ENCODE results near the gene C21orf91. TPM values are rescaled to one million over a fixed set of nuclear protein-coding genes. Genes with fewer than 3 reads are reported as not detected.
A peak's percentile ranks its signal among the peaks of the same experiment; 100 is the strongest.

The C21orf91 gene
- total RNA-seq, result 10 to 100 TPM; 25.6 to 25.8 TPM

- Mint-ChIP-seq H3K27ac (peak within 1 kb of the TSS; percentile 98), H3K4me3 (peak within 1 kb of the TSS; percentile 96), H3K27me3 (ENCODE audit: low read depth) (no peaks in the 10 kb centered on the region), H3K36me3 (ENCODE audit: low read depth) (peaks cover 21% of the 10 kb centered on the region), H3K4me1 (ENCODE audit: low read depth) (peaks cover 39% of the 10 kb centered on the region), H3K9me3 (no peaks in the 10 kb centered on the region)
- peak; percentile 92 for DNase-seq
- CTCF ChIA-PET, result interaction anchor here (1.0 to 1.7 kb wide), 3 partner anchors 9 to 37 kb away, joined by 3 read pairs; no protein-coding TSS in a partner anchor
- intact Hi-C loops (cut with micrococcal nuclease), result loop anchor here (1.0 to 2.0 kb wide), 9 partner anchors 25 to 306 kb away; partner anchors contain the start of genes BTG3 and CXADR
These were observed at the start of gene C21orf91 for GRCh38 chr21:17819114-17819876. C21orf91 (minus strand) TSS chr21:17819356; CDS start chr21:17818318, 1,038 bp downstream.

GRCh38 chr21:17866590-17866989, 47.4 kb upstream of the C21orf91 start:
- no peak for DNase-seq
- Mint-ChIP-seq H3K27me3 (ENCODE audit: low read depth) (no peaks in the 10 kb centered on the region), H3K4me1 (ENCODE audit: low read depth) (no peaks in the 10 kb centered on the region), H3K27ac (no peak overlapping the region), H3K36me3 (ENCODE audit: low read depth) (no peaks in the 10 kb centered on the region), H3K4me3 (no peak overlapping the region), H3K9me3 (peaks cover 5% of the 10 kb centered on the region)
- intact Hi-C loops (cut with micrococcal nuclease), result no loop called here
- CTCF ChIA-PET, result interaction anchor here (1.4 kb wide), 1 partner anchor 17 kb away, joined by 5 read pairs; no protein-coding TSS in a partner anchor

DNA sequence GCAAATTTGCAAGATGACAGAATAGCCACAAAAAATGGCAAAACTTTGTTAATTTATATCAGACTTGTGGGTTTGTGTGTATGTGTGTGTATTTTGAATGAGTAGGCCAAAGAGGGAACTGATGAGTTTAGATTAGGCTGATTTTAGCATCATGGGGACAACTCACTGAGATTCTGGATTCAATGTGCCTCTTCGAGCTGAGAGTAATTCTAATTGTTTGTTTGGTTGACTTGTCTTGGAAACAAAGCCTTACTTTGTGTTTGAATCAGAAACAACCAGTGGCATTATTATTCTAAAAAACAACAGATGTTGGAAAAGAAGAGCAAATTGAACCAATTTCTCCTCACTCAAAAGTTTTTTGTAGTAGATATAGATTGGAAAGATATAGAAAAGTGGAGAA, 40.5 kb upstream of the C21orf91 start:
- intact Hi-C loops (cut with micrococcal nuclease), result no loop called here
- H3K27me3 Mint-ChIP-seq (ENCODE audit: low read depth), result no peaks in the 10 kb centered on the region
- H3K9me3 Mint-ChIP-seq, result peaks cover 2% of the 10 kb centered on the region
- H3K4me1 Mint-ChIP-seq (ENCODE audit: low read depth), result no peaks in the 10 kb centered on the region
- no peak for DNase-seq
- H3K4me3 Mint-ChIP-seq, result no peak overlapping the region
- H3K27ac Mint-ChIP-seq, result no peak overlapping the region
- CTCF ChIA-PET, result no interaction called here
- no peaks in the 10 kb centered on the region for H3K36me3 Mint-ChIP-seq (ENCODE audit: low read depth)

- H3K4me1 Mint-ChIP-seq (ENCODE audit: low read depth), result no peaks in the 10 kb centered on the region
- DNase-seq, result no peak
- no peak overlapping the region for H3K27ac Mint-ChIP-seq
- peaks cover 2% of the 10 kb centered on the region for H3K9me3 Mint-ChIP-seq
- H3K36me3 Mint-ChIP-seq (ENCODE audit: low read depth), result no peaks in the 10 kb centered on the region
- no peak overlapping the region for H3K4me3 Mint-ChIP-seq
- intact Hi-C loops (cut with micrococcal nuclease), result no loop called here
- CTCF ChIA-PET, result interaction anchor here (0.9 kb wide), 1 partner anchor 66 kb away, joined by 4 read pairs; no protein-coding TSS in a partner anchor
- H3K27me3 Mint-ChIP-seq (ENCODE audit: low read depth), result no peaks in the 10 kb centered on the region
These were observed 39.6 kb upstream of the C21orf91 start for GRCh38 chr21:17858747-17859146.

- Mint-ChIP-seq H3K4me3 (no peak overlapping the region), H3K36me3 (ENCODE audit: low read depth) (no peaks in the 10 kb centered on the region), H3K27ac (no peak overlapping the region), H3K27me3 (ENCODE audit: low read depth) (peaks cover 2% of the 10 kb centered on the region), H3K4me1 (ENCODE audit: low read depth) (no peaks in the 10 kb centered on the region), H3K9me3 (no peaks in the 10 kb centered on the region)
- CTCF ChIA-PET, result no interaction called here
- DNase-seq, result no peak
- intact Hi-C loops (cut with micrococcal nuclease), result no loop called here
These were observed 35.6 kb upstream of the C21orf91 start for GRCh38 chr21:17854745-17855144.

- Mint-ChIP-seq H3K9me3 (no peaks in the 10 kb centered on the region), H3K4me3 (no peak overlapping the region), H3K36me3 (ENCODE audit: low read depth) (no peaks in the 10 kb centered on the region), H3K27ac (no peak overlapping the region), H3K4me1 (ENCODE audit: low read depth) (no peaks in the 10 kb centered on the region), H3K27me3 (ENCODE audit: low read depth) (peaks cover 2% of the 10 kb centered on the region)
- no peak for DNase-seq
- intact Hi-C loops (cut with micrococcal nuclease), result no loop called here
- CTCF ChIA-PET, result no interaction called here
These were observed 34.5 kb upstream of the C21orf91 start for GRCh38 chr21:17853393-17854275.

DNA sequence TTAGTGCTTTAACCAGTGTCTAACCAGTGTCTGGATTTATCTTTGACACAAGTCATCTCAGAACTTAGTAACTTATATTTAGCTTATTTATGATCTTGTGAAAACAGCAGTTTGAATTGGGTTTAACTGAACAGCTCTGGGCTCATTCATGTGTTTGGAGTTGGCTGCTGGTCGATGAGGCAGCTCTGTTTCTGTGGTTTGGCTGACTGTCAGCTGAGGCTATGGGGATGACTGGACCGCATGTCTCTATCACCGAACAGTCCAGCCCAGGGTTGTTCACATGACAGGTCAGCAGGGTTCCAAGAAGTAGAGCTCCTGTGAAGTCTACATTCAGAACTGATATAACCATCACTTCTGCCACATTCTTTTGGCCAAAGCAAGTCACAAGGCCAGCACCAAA, 29.1 kb upstream of the C21orf91 start:
- H3K27ac Mint-ChIP-seq, result no peak overlapping the region
- no peaks in the 10 kb centered on the region for H3K27me3 Mint-ChIP-seq (ENCODE audit: low read depth)
- H3K36me3 Mint-ChIP-seq (ENCODE audit: low read depth), result no peaks in the 10 kb centered on the region
- CTCF ChIA-PET, result interaction anchor here (0.6 kb wide), 1 partner anchor 170 kb away, joined by 3 read pairs; no protein-coding TSS in a partner anchor
- intact Hi-C loops (cut with micrococcal nuclease), result loop anchor here (1.0 kb wide), 1 partner anchor 28 kb away; no protein-coding TSS in a partner anchor
- no peaks in the 10 kb centered on the region for H3K9me3 Mint-ChIP-seq
- no peak for DNase-seq
- no peaks in the 10 kb centered on the region for H3K4me1 Mint-ChIP-seq (ENCODE audit: low read depth)
- no peak overlapping the region for H3K4me3 Mint-ChIP-seq

DNA sequence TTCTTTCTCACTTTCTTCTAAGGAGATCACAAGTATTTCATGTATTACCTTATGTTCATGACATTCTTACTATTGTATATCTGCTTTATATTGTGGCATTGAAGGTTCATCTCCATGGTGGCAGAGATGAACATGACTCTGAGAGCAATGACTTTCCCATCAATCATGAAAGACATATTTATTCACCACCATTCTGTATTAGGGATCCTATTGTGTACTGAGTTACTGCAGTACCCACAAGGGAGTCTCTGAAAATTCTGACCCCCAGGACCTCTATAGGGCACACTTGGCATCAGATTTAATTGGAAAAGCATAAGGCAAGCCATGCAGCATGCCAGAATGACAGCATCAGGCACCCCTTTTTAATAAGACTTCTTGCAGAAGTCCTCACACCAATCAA, 21.9 kb upstream of the C21orf91 start:
- intact Hi-C loops (cut with micrococcal nuclease), result no loop called here
- DNase-seq, result no peak
- CTCF ChIA-PET, result interaction anchor here (0.6 kb wide), 1 partner anchor 385 kb away, joined by 3 read pairs; no protein-coding TSS in a partner anchor
- Mint-ChIP-seq H3K4me1 (ENCODE audit: low read depth) (no peaks in the 10 kb centered on the region), H3K9me3 (no peaks in the 10 kb centered on the region), H3K27ac (no peak overlapping the region), H3K27me3 (ENCODE audit: low read depth) (no peaks in the 10 kb centered on the region), H3K36me3 (ENCODE audit: low read depth) (no peaks in the 10 kb centered on the region), H3K4me3 (no peak overlapping the region)

- no peaks in the 10 kb centered on the region for H3K36me3 Mint-ChIP-seq (ENCODE audit: low read depth)
- H3K4me3 Mint-ChIP-seq, result no peak overlapping the region
- intact Hi-C loops (cut with micrococcal nuclease), result no loop called here
- no peak for DNase-seq
- H3K27me3 Mint-ChIP-seq (ENCODE audit: low read depth), result no peaks in the 10 kb centered on the region
- H3K27ac Mint-ChIP-seq, result no peak overlapping the region
- H3K4me1 Mint-ChIP-seq (ENCODE audit: low read depth), result no peaks in the 10 kb centered on the region
- CTCF ChIA-PET, result interaction anchor here (1.3 to 1.8 kb wide), 2 partner anchors 91 to 146 kb away, joined by 3 to 4 read pairs; no protein-coding TSS in a partner anchor
- H3K9me3 Mint-ChIP-seq, result no peaks in the 10 kb centered on the region
These were observed 15.6 kb upstream of the C21orf91 start for GRCh38 chr21:17834639-17835354.

DNA sequence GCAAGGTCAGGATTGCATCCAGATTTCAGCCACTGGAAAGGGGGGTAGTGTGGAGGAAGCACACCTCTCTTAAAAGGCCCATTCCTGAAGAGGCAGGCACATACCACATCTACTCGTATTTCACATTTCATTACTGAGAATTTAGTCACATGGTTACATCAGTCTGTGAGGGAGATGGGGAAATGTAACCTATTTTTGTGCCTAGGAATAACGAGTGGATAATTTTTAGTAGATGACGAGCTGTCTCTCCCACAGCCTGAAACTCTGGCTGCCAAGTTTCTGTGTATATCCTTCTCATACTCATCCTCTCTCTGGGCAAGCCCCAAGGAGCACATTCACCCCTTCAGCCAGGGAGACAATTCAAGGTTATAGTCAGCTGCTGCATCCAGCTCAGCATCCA, 10.3 kb upstream of the C21orf91 start:
- no peaks in the 10 kb centered on the region for H3K27me3 Mint-ChIP-seq (ENCODE audit: low read depth)
- peaks cover 13% of the 10 kb centered on the region for H3K9me3 Mint-ChIP-seq
- DNase-seq, result no peak
- peaks cover 4% of the 10 kb centered on the region for H3K36me3 Mint-ChIP-seq (ENCODE audit: low read depth)
- no peak overlapping the region for H3K27ac Mint-ChIP-seq
- H3K4me3 Mint-ChIP-seq, result no peak overlapping the region
- H3K4me1 Mint-ChIP-seq (ENCODE audit: low read depth), result no peaks in the 10 kb centered on the region
- CTCF ChIA-PET, result interaction anchor here (0.7 to 0.9 kb wide), 2 partner anchors 48 to 93 kb away, joined by 3 read pairs; no protein-coding TSS in a partner anchor
- intact Hi-C loops (cut with micrococcal nuclease), result no loop called here

DNA sequence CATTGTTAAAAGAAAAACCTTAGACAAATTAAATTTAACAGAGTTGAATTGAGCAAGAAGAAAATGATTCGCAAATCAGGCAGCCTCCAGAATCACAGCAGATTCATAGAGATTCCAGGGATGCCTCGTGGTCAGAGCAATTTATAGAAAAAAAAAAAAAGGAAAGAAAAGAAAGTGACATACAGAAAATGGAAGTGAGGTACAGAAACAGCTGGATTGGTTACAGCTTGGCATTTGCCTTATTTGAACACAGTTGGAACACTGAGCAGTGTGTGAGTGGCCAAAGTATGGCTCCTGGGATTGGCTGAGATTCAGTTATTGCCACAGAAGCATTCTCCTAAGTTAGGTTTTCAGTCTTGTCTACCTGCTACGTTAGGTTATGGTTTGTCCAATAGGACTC, 9.1 kb upstream of the C21orf91 start:
- DNase-seq, result no peak
- Mint-ChIP-seq H3K4me3 (no peak overlapping the region), H3K4me1 (ENCODE audit: low read depth) (no peaks in the 10 kb centered on the region), H3K27me3 (ENCODE audit: low read depth) (no peaks in the 10 kb centered on the region), H3K36me3 (ENCODE audit: low read depth) (peaks cover 4% of the 10 kb centered on the region), H3K27ac (no peak overlapping the region), H3K9me3 (peaks cover 13% of the 10 kb centered on the region)
- CTCF ChIA-PET, result interaction anchor here (0.6 kb wide), 1 partner anchor 149 kb away, joined by 3 read pairs; no protein-coding TSS in a partner anchor
- intact Hi-C loops (cut with micrococcal nuclease), result no loop called here

DNA sequence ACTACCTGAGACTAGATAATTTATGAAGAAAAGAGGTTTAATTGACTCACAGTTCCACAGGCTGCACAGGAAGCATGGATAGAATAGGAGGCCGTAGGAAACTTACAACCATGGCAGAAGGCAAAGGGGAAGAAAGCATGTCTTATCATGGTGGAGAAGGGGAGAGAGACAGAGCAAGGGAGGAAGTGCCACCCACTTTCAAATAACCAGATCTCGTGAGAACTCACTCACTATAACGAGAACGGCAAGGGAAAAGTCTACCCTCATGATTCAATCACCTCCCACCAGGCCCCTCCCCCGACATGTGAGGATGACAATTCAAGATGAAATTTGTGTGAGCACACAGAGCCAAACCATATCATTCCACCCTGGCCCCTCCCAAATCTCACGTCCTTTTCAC, 4.7 kb upstream of the C21orf91 start:
- peaks cover 4% of the 10 kb centered on the region for H3K36me3 Mint-ChIP-seq (ENCODE audit: low read depth)
- H3K27ac Mint-ChIP-seq, result no peak overlapping the region
- H3K4me1 Mint-ChIP-seq (ENCODE audit: low read depth), result peaks cover 11% of the 10 kb centered on the region
- H3K4me3 Mint-ChIP-seq, result no peak overlapping the region
- CTCF ChIA-PET, result no interaction called here
- peaks cover 13% of the 10 kb centered on the region for H3K9me3 Mint-ChIP-seq
- no peak for DNase-seq
- intact Hi-C loops (cut with micrococcal nuclease), result no loop called here
- H3K27me3 Mint-ChIP-seq (ENCODE audit: low read depth), result no peaks in the 10 kb centered on the region
